H1 (cell line): Measurements from ENCODE around the gene PDE1C. TPM values are rescaled to one million over a fixed set of nuclear protein-coding genes. Genes with fewer than 3 reads are reported as not detected.

Source experiments
- CTCF ChIA-PET: fragments of 300-600 bp; sonication (Branson Sonifier 250); formaldehyde crosslinking; loops from one replicate; lab custom pipeline; 2021; ENCODE audit not compliant: partially characterized antibody; lab: Charles Lee
- POLR2A ChIA-PET: fragments of 300-600 bp; sonication (Branson Sonifier 250); formaldehyde crosslinking; loops from one replicate; lab custom pipeline; 2021; ENCODE audit warnings: inconsistent platforms; ENCODE audit not compliant: partially characterized antibody; lab: Charles Lee
- DNase-seq, 2 experiments: peaks; one replicate each; pipeline versions ENCODE4 v3.0.0 to v3.0.0-alpha.2; 2010 to 2022; ENCODE audit warnings: low spot score in 2 of 2, low read depth in 1 of 2, mixed read lengths in 1 of 2
- FAIRE-seq: peaks from 2 replicates; lab custom pipeline; 2011; peaks lifted over from hg19 to GRCh38; lab: Jason Lieb, UNC
- H2AFZ ChIP-seq: 2 replicates; pipeline ENCODE4 v1.8.1; 2012; ENCODE audit warnings: low read length, inconsistent platforms
- H2AK5ac ChIP-seq: 2 replicates; pipeline ENCODE4 v1.6.1; 2013; ENCODE audit warnings: low read depth, low read length
- H2BK120ac ChIP-seq: replicated peaks from 2 replicates; pipeline ENCODE3; 2013; ENCODE audit warnings: low read depth, low read length, inconsistent platforms
- H2BK12ac ChIP-seq: 2 replicates; pipeline ENCODE4 v1.6.1; 2013; ENCODE audit warnings: low read depth, low read length
- H2BK15ac ChIP-seq: 2 replicates; pipeline ENCODE4 v1.6.1; 2013; ENCODE audit warnings: low read length
- H2BK20ac ChIP-seq: 2 replicates; pipeline ENCODE4 v1.6.1; 2013; ENCODE audit warnings: low read length
- H2BK5ac ChIP-seq: 2 replicates; pipeline ENCODE4 v1.6.1; 2013; ENCODE audit warnings: low read depth, low read length
- H3K14ac ChIP-seq: 2 replicates; pipeline ENCODE4 v1.6.1; 2013; ENCODE audit warnings: inconsistent platforms; ENCODE audit not compliant: insufficient read length
- H3K18ac ChIP-seq: 2 replicates; pipeline ENCODE4 v1.6.1; 2013; ENCODE audit warnings: low read length; ENCODE audit errors: extremely low read depth
- H3K23ac ChIP-seq: 2 replicates; pipeline ENCODE4 v1.6.1; 2013; ENCODE audit warnings: inconsistent platforms; ENCODE audit not compliant: insufficient read length
- H3K23me2 ChIP-seq: 2 replicates; pipeline ENCODE4 v1.6.1; 2013; ENCODE audit warnings: low read depth, low read length
- H3K27ac ChIP-seq: 2 replicates; pipeline ENCODE4 v1.6.1; 2011; ENCODE audit warnings: low read depth, low read length, inconsistent platforms
- H3K27me3 ChIP-seq, 4 experiments: replicated peaks in 1 of 4; 1 replicate in 1 of 4; 2 replicates in 3 of 4; pipeline versions ENCODE4 v1.6.1 to v1.8.1; 2011 to 2013; ENCODE audit warnings: low read length in 3 of 4, mild to moderate bottlenecking in 3 of 4, inconsistent platforms in 2 of 4, mixed read lengths in 2 of 4, moderate library complexity in 1 of 4; ENCODE audit not compliant: control insufficient read depth in 3 of 4, insufficient read depth in 3 of 4; ENCODE audit errors: extremely low read depth in 1 of 4
- H3K36me3 ChIP-seq, 4 experiments: 2 replicates each; pipeline versions ENCODE4 v1.6.1 to v1.8.1; 2011 to 2013; ENCODE audit warnings: mild to moderate bottlenecking in 4 of 4, low read length in 3 of 4, moderate library complexity in 2 of 4, control low read depth in 1 of 4, inconsistent platforms in 1 of 4; ENCODE audit not compliant: insufficient read depth in 4 of 4, control insufficient read depth in 2 of 4
- H3K4ac ChIP-seq: replicated peaks from 2 replicates; pipeline ENCODE3; 2013; ENCODE audit warnings: low read length, low read depth, mixed read lengths, inconsistent platforms; ENCODE audit not compliant: insufficient read length
- H3K4me1 ChIP-seq, 4 experiments: replicated peaks in 1 of 4; 1 replicate in 1 of 4; 2 replicates in 3 of 4; pipeline versions ENCODE4 v1.6.1 to v1.8.1; 2011 to 2013; ENCODE audit warnings: low read length in 3 of 4, inconsistent platforms in 2 of 4, mixed read lengths in 1 of 4; ENCODE audit not compliant: insufficient read depth in 4 of 4, control insufficient read depth in 3 of 4
- H3K4me2 ChIP-seq, 2 experiments: 2 replicates each; pipeline versions ENCODE4 v1.6.1 to v1.8.1; 2011 to 2013; ENCODE audit warnings: low read depth in 2 of 2, low read length in 2 of 2, control low read depth in 1 of 2, inconsistent platforms in 1 of 2, mild to moderate bottlenecking in 1 of 2; ENCODE audit not compliant: insufficient read depth in 1 of 2
- H3K4me3 ChIP-seq, 4 experiments: fragments of 200-600, 300-600 bp in 1 of 4; sonication (generic), shearing (Covaris generic), sonication (Bioruptor Twin) in 1 of 4; 2 replicates each; pipeline versions ENCODE4 v1.5.1 to v1.8.1; 2011 to 2016; ENCODE audit warnings: low read length in 4 of 4, low read depth in 3 of 4, control low read depth in 2 of 4, inconsistent platforms in 2 of 4, mild to moderate bottlenecking in 2 of 4, mixed read lengths in 1 of 4, moderate library complexity in 1 of 4; ENCODE audit not compliant: insufficient read depth in 2 of 4; ENCODE audit errors: extremely low read depth in 1 of 4
- H3K56ac ChIP-seq: replicated peaks from 2 replicates; pipeline ENCODE3; 2013; ENCODE audit warnings: low read depth, mild to moderate bottlenecking, mixed read lengths, low read length, inconsistent platforms; ENCODE audit not compliant: insufficient read length
- H3K79me1 ChIP-seq: 2 replicates; pipeline ENCODE4 v1.6.1; 2013; ENCODE audit warnings: low read depth, low read length, control low read depth
- H3K79me2 ChIP-seq, 2 experiments: 2 replicates each; pipeline versions ENCODE4 v1.6.1 to v1.8.1; 2012 to 2013; ENCODE audit warnings: low read length in 2 of 2, mild to moderate bottlenecking in 2 of 2, inconsistent platforms in 1 of 2; ENCODE audit not compliant: insufficient read depth in 2 of 2, control insufficient read depth in 1 of 2
- H3K9ac ChIP-seq, 4 experiments: replicated peaks in 1 of 4; 1 replicate in 1 of 4; 2 replicates in 3 of 4; pipeline versions ENCODE4 v1.6.1 to v1.8.1; 2011 to 2013; ENCODE audit warnings: low read depth in 3 of 4, low read length in 3 of 4, control low read depth in 2 of 4, mild to moderate bottlenecking in 2 of 4, moderate library complexity in 2 of 4, inconsistent platforms in 1 of 4; ENCODE audit errors: extremely low read depth in 1 of 4
- H3K9me3 ChIP-seq, 2 experiments: 2 replicates each; pipeline versions ENCODE4 v1.6.1 to v1.8.1; 2012 to 2013; ENCODE audit warnings: mild to moderate bottlenecking in 2 of 2, moderate library complexity in 2 of 2, control low read depth in 1 of 2, inconsistent platforms in 1 of 2, low read depth in 1 of 2, low read length in 1 of 2, mixed read lengths in 1 of 2; ENCODE audit not compliant: insufficient read depth in 2 of 2
- H4K20me1 ChIP-seq, 2 experiments: replicated peaks in 1 of 2; 2 replicates each; pipeline versions ENCODE3 to v1.8.1; 2011 to 2013; ENCODE audit warnings: inconsistent platforms in 2 of 2, low read length in 2 of 2, mild to moderate bottlenecking in 1 of 2; ENCODE audit not compliant: insufficient read depth in 2 of 2, control insufficient read depth in 1 of 2
- H4K5ac ChIP-seq: 2 replicates; pipeline ENCODE4 v1.6.1; 2013; ENCODE audit warnings: low read length, low read depth, mixed read lengths, inconsistent platforms; ENCODE audit not compliant: insufficient read length
- H4K8ac ChIP-seq: 2 replicates; pipeline ENCODE4 v1.8.0; 2013; ENCODE audit warnings: mild to moderate bottlenecking, moderate library complexity, low read length, inconsistent platforms; ENCODE audit not compliant: insufficient read depth; ENCODE audit errors: extremely low read depth
- H4K91ac ChIP-seq: replicated peaks from 2 replicates; pipeline ENCODE3; 2013; ENCODE audit warnings: low read length, mixed read lengths, inconsistent platforms; ENCODE audit not compliant: insufficient read length
- GABPA ChIP-seq: IDR thresholded peaks from 2 replicates; pipeline ENCODE4 v1.6.1; 2011; ENCODE audit warnings: mild to moderate bottlenecking, low read length, moderate library complexity, borderline replicate concordance; ENCODE audit not compliant: insufficient read depth
- polyA plus RNA-seq, 7 experiments: library from polyadenylated mRNA; depleted of rRNA in 3 of 7; stranded (reverse) in 5 of 7; unstranded in 2 of 7; fragments of >200 nt in 5 of 7; fragments of 200-250 nt in 2 of 7; gene quantifications; 1 replicate in 5 of 7; 2 replicates in 1 of 7; 4 replicates in 1 of 7; pipeline versions ENCODE4 v1.2.1 to v1.2.3, GENCODE V29; 2011 to 2013; ENCODE audit warnings: missing spikeins in 2 of 7, mixed read lengths in 2 of 7
- total RNA-seq: library from RNA; stranded (reverse); fragmentation: NEBNext Ultra II Directional; extraction: Animal tissue kit (Norgen Biotek cat#: 25700); gene quantifications from 2 replicates; pipeline ENCODE4 v1.2.1, GENCODE V29; 2021

The PDE1C gene
- total and polyA plus RNA-seq, 2 of the 8 experiments (the other 6 are each of a cell fraction or from before 2014, with no cell fraction given): 0.11 to 1.1 TPM

- no peak overlapping the region for H3K27ac ChIP-seq
- peaks cover 4 to 13% of the 10 kb centered on the region in 2 experiments; a peak in 3 of 4 replicates for H3K9me3 ChIP-seq
- H2BK15ac ChIP-seq: no peak overlapping the region
- no peak overlapping the region for H3K18ac ChIP-seq
- POLR2A ChIA-PET: no interaction called here
- no peaks in the 10 kb centered on the region for H3K79me1 ChIP-seq
- H2AK5ac ChIP-seq: no peak overlapping the region
- no peaks in the 10 kb centered on the region for H3K79me2 ChIP-seq
- no peaks in the 10 kb centered on the region for H3K36me3 ChIP-seq
- no peak overlapping the region for H3K14ac ChIP-seq
- H3K4me1 ChIP-seq: peaks cover 0 to under 1% (median 0%) of the 10 kb centered on the region in 4 experiments; a peak in 2 of 7 replicates
- no peak for DNase-seq
- CTCF ChIA-PET: no interaction called here
- H3K4me2 ChIP-seq: no peak overlapping the region
- no peak overlapping the region for H3K23ac ChIP-seq
- no peak overlapping the region for H2BK120ac ChIP-seq
- no peak overlapping the region for H2BK5ac ChIP-seq
- H4K91ac ChIP-seq: no peak overlapping the region
- H3K9ac ChIP-seq: no peak overlapping the region
- H4K8ac ChIP-seq: no peak overlapping the region
- H2BK20ac ChIP-seq: no peak overlapping the region
- H3K4me3 ChIP-seq: no peak overlapping the region
- no peak for TF ChIP-seq GABPA
- TF ChIP-seq, all 59 proteins: peak for 0
- Histone ChIP-seq H3K4ac (no peak overlapping the region), H2AFZ (no peak overlapping the region), H4K20me1 (no peaks in the 10 kb centered on the region), H3K56ac (no peak overlapping the region), H2BK12ac (no peak overlapping the region), H3K23me2 (no peaks in the 10 kb centered on the region), H4K5ac (no peak overlapping the region), H3K27me3 (peaks cover 0 to 2% (median 0%) of the 10 kb centered on the region in 4 experiments; a peak in 1 of 7 replicates)
- FAIRE-seq: no peak
Measured at GRCh38 chr7:31962246-31962645, 108.0 kb downstream of the PDE1C start.
